ENCODE measurements around the gene MED10. TPM values are rescaled to one million over a fixed set of nuclear protein-coding genes. Genes with fewer than 3 reads are reported as not detected.

MED10 gene
- total RNA-seq, 1 donor from 2014 or later = 32.3 TPM

DNA sequence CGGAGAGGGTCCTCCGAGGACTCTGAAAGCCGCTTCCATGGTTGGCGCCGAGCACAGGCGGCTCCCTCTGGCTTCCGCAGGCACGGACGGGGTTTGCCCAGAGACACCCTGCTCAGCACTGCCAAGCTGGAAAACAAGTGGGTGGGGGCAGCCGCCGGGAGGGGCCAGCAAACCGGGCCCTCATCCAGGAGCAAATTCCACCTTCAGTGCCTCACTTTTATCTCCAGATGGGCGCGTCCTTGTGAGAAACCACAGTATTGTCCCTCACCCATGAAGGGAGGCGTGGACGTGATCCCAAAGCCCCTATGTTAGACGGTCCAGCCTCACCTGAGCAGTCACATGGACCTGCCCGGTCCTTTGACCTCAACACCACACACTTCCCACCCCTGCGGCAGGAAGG, 29.0 kb downstream of the MED10 start:
- peaks cover 9% of the 10 kb centered on the region for H3K27me3 Mint-ChIP-seq
- no peaks in the 10 kb centered on the region for H3K4me1 Mint-ChIP-seq (ENCODE audit: unreplicated experiment)
- no peaks in the 10 kb centered on the region for H3K9me3 Mint-ChIP-seq
- no peaks in the 10 kb centered on the region for H3K36me3 Mint-ChIP-seq
- DNase-seq (ENCODE audit: extremely low spot score, unreplicated experiment) = no peak
- H3K27ac Mint-ChIP-seq = no peak overlapping the region
- TF ChIP-seq, protein P1, sequence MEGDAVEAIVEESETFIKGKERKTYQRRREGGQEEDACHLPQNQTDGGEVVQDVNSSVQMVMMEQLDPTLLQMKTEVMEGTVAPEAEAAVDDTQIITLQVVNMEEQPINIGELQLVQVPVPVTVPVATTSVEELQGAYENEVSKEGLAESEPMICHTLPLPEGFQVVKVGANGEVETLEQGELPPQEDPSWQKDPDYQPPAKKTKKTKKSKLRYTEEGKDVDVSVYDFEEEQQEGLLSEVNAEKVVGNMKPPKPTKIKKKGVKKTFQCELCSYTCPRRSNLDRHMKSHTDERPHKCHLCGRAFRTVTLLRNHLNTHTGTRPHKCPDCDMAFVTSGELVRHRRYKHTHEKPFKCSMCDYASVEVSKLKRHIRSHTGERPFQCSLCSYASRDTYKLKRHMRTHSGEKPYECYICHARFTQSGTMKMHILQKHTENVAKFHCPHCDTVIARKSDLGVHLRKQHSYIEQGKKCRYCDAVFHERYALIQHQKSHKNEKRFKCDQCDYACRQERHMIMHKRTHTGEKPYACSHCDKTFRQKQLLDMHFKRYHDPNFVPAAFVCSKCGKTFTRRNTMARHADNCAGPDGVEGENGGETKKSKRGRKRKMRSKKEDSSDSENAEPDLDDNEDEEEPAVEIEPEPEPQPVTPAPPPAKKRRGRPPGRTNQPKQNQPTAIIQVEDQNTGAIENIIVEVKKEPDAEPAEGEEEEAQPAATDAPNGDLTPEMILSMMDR (conservative IDR thresholded peaks at IDR 0.05) = no peak
- H3K4me3 Mint-ChIP-seq = no peak overlapping the region

DNA sequence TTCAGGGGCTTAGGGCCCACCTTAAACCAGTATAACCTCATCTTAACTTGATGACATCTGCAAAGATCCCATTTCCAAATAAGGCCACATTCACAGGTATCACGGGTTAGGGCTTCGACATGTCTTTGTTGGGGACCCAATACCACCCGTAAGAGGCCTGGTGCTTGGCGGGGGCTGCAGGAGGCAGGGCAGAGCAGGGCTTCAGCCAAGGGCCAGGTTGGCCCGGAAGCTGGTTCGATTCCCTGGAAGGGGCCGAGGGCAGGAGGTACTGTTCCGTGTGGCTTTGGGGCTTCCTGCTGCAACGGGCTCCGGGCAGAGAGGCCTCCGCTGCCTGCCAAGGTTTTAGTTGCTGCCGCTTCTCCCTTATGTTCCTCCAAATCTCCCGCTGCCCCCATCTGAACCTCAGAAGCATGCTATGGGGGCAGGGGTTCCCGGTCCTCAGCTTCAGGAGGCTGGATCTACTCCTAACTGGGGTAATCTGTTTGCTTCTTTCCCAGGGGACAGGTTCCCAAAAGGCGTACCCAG, 29.8 kb downstream of the MED10 start:
- H3K36me3 Mint-ChIP-seq = no peaks in the 10 kb centered on the region
- DNase-seq (ENCODE audit: extremely low spot score, unreplicated experiment) = no peak
- peaks cover 3% of the 10 kb centered on the region for H3K27me3 Mint-ChIP-seq
- H3K4me1 Mint-ChIP-seq (ENCODE audit: unreplicated experiment) = no peaks in the 10 kb centered on the region
- no peak overlapping the region for H3K4me3 Mint-ChIP-seq
- TF ChIP-seq, protein P1 (conservative IDR thresholded peaks at IDR 0.05) = no peak
- H3K9me3 Mint-ChIP-seq = no peaks in the 10 kb centered on the region
- no peak overlapping the region for H3K27ac Mint-ChIP-seq

DNA sequence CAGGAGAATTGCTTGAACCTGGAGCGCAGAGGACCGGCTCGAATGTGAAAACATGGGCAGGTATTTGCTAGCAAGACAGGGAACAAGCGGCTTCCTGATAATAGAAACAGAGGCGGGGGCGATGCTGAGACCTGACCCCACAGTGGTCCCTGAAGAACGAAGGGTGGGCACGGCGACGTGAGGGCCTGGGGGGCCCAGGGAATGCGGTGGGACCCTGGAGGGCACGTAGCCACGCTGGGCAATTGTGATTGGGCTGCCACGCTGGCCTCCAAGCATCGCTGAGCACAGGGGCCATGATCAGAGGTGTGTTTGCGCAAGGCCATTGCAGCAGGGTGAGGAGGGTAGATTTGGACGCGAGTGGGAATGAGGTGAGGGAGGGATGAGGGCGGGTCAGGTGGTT, 30.7 kb downstream of the MED10 start:
- TF ChIP-seq, protein P1 (conservative IDR thresholded peaks at IDR 0.05) = no peak
- Mint-ChIP-seq H3K9me3 (no peaks in the 10 kb centered on the region), H3K4me3 (no peak overlapping the region), H3K27me3 (no peaks in the 10 kb centered on the region), H3K36me3 (no peaks in the 10 kb centered on the region), H3K4me1 (ENCODE audit: unreplicated experiment) (no peaks in the 10 kb centered on the region), H3K27ac (no peak overlapping the region)
- DNase-seq (ENCODE audit: extremely low spot score, unreplicated experiment) = no peak

DNA sequence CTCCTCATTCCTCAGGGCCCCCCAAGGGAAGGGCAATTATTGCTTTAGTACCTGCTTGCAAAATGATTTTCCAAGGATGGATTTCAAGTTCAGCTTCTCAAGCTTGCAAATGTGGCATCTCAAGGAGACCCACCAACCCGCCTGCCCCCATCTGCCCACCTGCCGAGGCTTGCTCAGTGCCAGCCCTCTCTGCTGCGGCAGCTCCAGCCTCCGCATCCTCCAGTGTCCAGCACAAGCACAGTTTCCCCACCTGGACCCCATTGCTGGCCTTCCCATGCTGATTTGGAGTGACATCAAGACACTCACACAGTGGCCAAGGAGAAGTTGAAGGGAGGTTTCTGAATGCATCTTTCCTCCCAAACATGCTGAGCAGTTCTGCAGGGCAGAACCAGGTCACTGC, 31.2 kb downstream of the MED10 start:
- no peaks in the 10 kb centered on the region for H3K36me3 Mint-ChIP-seq
- TF ChIP-seq, protein P1 (conservative IDR thresholded peaks at IDR 0.05) = no peak
- H3K4me3 Mint-ChIP-seq = no peak overlapping the region
- H3K27ac Mint-ChIP-seq = no peak overlapping the region
- H3K27me3 Mint-ChIP-seq = no peaks in the 10 kb centered on the region
- H3K4me1 Mint-ChIP-seq (ENCODE audit: unreplicated experiment) = no peaks in the 10 kb centered on the region
- H3K9me3 Mint-ChIP-seq = no peaks in the 10 kb centered on the region
- no peak for DNase-seq (ENCODE audit: extremely low spot score, unreplicated experiment)

DNA sequence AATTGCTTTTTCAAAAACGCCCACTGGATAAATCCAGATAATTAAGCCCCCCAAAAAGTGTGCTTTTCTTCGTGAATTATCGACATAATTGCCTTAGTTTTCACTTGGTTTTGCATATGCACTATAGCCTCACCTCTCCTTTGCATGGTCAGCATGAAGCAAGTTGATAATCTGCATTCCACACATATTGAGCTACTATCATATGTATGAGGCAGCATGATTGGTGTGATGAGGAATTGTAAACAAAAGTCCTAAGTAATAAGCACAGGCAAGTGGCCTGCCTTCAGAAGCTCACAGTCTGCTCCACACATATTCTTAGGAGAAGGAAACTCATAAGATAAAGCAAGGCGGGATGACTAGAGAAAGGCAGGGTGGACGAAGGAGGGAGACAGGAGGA, 33.8 kb downstream of the MED10 start:
- Mint-ChIP-seq H3K27ac (no peak overlapping the region), H3K36me3 (no peaks in the 10 kb centered on the region), H3K27me3 (no peaks in the 10 kb centered on the region), H3K4me1 (ENCODE audit: unreplicated experiment) (no peaks in the 10 kb centered on the region), H3K4me3 (no peak overlapping the region), H3K9me3 (no peaks in the 10 kb centered on the region)
- DNase-seq (ENCODE audit: extremely low spot score, unreplicated experiment) = no peak
- TF ChIP-seq, protein P1 (conservative IDR thresholded peaks at IDR 0.05) = no peak

All from type B pancreatic cell (in vitro differentiated cells).